Stomach smooth muscle (tissue), 2 donors: ENCODE results near the gene PTDSS2.
"Not testable (repeated sequence)": the region's sequence is repeated elsewhere in the genome, so short reads cannot be mapped to it uniquely, and the experiment has no call there.

Experiments used
- H3K27ac ChIP-seq: one replicate; pipeline ENCODE4 v1.7.0; 2013; ENCODE audit warnings: mild to moderate bottlenecking, low read length, inconsistent platforms
- H3K27me3 ChIP-seq, 2 donors: one replicate each; pipeline ENCODE4 v1.7.0; 2013; ENCODE audit warnings: low read length in 2 of 2; ENCODE audit not compliant: insufficient read depth in 2 of 2, control insufficient read depth in 1 of 2
- H3K36me3 ChIP-seq, 2 donors: one replicate each; pipeline ENCODE4 v1.7.0; 2013; ENCODE audit warnings: low read length in 2 of 2; ENCODE audit not compliant: control insufficient read depth in 2 of 2, insufficient read depth in 2 of 2
- H3K4me1 ChIP-seq: one replicate; pipeline ENCODE4 v1.7.0; 2013; ENCODE audit warnings: low read length; ENCODE audit not compliant: control insufficient read depth, insufficient read depth
- H3K4me3 ChIP-seq, 2 donors: one replicate each; pipeline ENCODE4 v1.7.0; 2013; ENCODE audit warnings: low read length in 2 of 2
- H3K9ac ChIP-seq, 2 donors: one replicate each; pipeline ENCODE4 v1.7.0; 2013; ENCODE audit warnings: low read length in 2 of 2, mild to moderate bottlenecking in 1 of 2
- H3K9me3 ChIP-seq, 2 donors: one replicate each; pipeline ENCODE4 v1.7.0; 2013; ENCODE audit warnings: low read length in 2 of 2; ENCODE audit not compliant: control insufficient read depth in 2 of 2
- donor health status: healthy.
- donor health status: Pancreatic carcinoma.

Gene PTDSS2

GRCh38 chr11:516400-516799 is 66.3 kb downstream of the PTDSS2 start:
- H3K27me3 ChIP-seq, result no peaks in the 10 kb centered on the region
- no peaks in the 10 kb centered on the region for H3K9me3 ChIP-seq
- no peaks in the 10 kb centered on the region for H3K4me1 ChIP-seq
- no peak overlapping the region for H3K9ac ChIP-seq
- H3K4me3 ChIP-seq, result no peak overlapping the region
- no peak overlapping the region for H3K27ac ChIP-seq
- peaks cover 5 to 8% of the 10 kb centered on the region in 2 donors for H3K36me3 ChIP-seq

DNA sequence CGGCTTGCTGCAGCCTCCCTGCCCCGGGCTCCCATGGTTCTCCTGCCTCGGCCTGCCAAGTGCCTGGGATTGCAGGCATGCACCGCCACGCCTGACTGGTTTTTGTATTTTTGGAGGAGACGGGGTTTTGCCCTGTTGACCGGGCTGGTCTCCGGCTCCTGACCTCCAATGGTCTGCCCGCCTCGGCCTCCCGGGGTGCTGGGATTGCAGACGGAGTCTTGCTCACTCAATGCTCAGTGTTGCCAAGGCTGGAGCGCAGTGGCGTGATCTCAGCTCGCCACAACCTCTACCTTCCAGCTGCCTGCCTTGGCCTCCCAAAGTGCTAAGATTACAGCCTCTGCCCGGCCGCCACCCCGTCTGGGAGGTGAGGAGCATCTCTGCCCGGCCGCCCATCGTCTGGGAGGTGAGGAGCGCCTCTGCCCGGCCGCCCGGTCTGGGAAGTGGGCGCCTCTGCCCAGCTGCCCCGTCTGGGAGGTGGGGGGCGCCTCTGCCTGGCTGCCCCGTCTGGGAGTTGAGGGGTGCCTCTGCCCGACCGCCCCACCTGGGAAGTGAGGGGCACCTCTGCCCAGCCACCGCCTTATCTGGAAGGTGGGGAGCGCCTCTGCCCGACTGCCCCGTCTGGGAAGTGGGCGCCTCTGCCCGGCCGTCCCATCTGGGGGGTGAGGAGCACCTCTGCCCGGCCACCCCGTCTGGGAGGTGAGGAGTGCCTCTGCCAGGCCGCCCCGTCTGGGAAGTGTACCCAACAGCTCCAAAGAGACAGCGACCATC is 67.0 kb downstream of the PTDSS2 start:
- H3K4me3 ChIP-seq, result not testable (repeated sequence)

DNA sequence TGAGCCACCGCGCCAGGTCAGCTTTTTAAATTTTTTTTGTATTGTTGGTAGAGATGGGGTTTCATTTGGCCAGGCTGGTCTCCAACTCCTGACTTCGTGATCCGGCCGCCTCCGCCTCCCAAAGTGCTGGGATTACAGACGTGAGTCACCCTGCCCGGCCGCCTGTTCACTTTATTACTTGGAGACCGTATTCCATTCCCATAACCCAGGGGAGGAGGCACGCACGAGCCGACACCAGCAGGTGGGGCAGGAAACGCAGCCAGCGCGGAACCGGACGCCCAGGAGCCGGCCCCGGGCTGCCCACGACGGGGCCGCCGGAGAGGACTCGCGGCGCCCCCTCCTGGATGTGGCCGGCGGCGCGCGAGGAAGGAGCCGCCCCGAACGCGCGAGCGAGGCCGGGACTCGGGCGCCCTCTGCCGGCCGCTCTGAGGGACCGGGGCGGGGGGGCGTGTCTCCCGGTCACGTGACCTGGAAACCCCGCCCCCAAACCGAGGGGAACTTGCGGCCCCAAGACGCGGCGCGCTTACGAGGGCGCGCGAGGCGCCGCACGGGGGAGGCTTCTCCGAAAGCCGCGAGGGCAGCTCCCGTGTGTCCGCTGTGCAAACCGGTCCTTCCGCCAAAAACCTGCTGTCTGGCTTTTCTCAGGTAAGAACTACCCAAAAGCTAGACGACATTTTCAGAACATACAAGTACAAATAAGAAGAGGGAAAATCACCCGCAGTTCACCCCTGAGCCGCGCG is 68.6 kb downstream of the PTDSS2 start:
- H3K27ac ChIP-seq, result peak overlapping the region; percentile 55
- H3K9me3 ChIP-seq, result no peaks in the 10 kb centered on the region
- peaks cover 0 to 4% of the 10 kb centered on the region in 2 donors for H3K36me3 ChIP-seq
- H3K9ac ChIP-seq, result no peak overlapping the region
- peak overlapping the region; percentile 46 to 61 for H3K4me3 ChIP-seq
- no peaks in the 10 kb centered on the region for H3K4me1 ChIP-seq
- H3K27me3 ChIP-seq, result no peaks in the 10 kb centered on the region

More for the DNA sequence above, 67.0 kb downstream of the PTDSS2 start:
- H3K4me1 ChIP-seq, H3K27me3 ChIP-seq, H3K9ac ChIP-seq, H3K9me3 ChIP-seq, H3K36me3 ChIP-seq, H3K27ac ChIP-seq: not testable (repeated sequence)

GRCh38 chr11:520428-521176 is 70.5 kb downstream of the PTDSS2 start:
- H3K27me3 ChIP-seq, result no peaks in the 10 kb centered on the region
- H3K9ac ChIP-seq, result no peak overlapping the region

GRCh38 chr11:521177-521688 is 71.2 kb downstream of the PTDSS2 start:
- Histone ChIP-seq H3K36me3 (no peaks in the 10 kb centered on the region), H3K4me1 (no peaks in the 10 kb centered on the region), H3K4me3 (no peak overlapping the region), H3K9ac (no peak overlapping the region), H3K27me3 (no peaks in the 10 kb centered on the region), H3K9me3 (no peaks in the 10 kb centered on the region), H3K27ac (no peak overlapping the region)

More at GRCh38 chr11:520428-521176, 70.5 kb downstream of the PTDSS2 start:
- H3K4me1 ChIP-seq, result no peaks in the 10 kb centered on the region
- H3K27ac ChIP-seq, result no peak overlapping the region
- no peak overlapping the region for H3K4me3 ChIP-seq
- H3K36me3 ChIP-seq, result no peaks in the 10 kb centered on the region
- no peaks in the 10 kb centered on the region for H3K9me3 ChIP-seq

- Histone ChIP-seq H3K36me3 (no peaks in the 10 kb centered on the region), H3K4me1 (no peaks in the 10 kb centered on the region), H3K27ac (no peak overlapping the region), H3K27me3 (no peaks in the 10 kb centered on the region), H3K4me3 (no peak overlapping the region), H3K9me3 (no peaks in the 10 kb centered on the region), H3K9ac (no peak overlapping the region)
Observed at GRCh38 chr11:526192-526591, 76.1 kb downstream of the PTDSS2 start.

- H3K9ac ChIP-seq, result no peak overlapping the region
- H3K36me3 ChIP-seq, result peaks cover 0 to 9% of the 10 kb centered on the region in 2 donors
- H3K4me1 ChIP-seq, result no peaks in the 10 kb centered on the region
- H3K27me3 ChIP-seq, result no peaks in the 10 kb centered on the region
- H3K27ac ChIP-seq, result no peak overlapping the region
- H3K4me3 ChIP-seq, result no peak overlapping the region
- H3K9me3 ChIP-seq, result no peaks in the 10 kb centered on the region
Observed at GRCh38 chr11:528166-528814, 78.2 kb downstream of the PTDSS2 start.

- H3K27me3 ChIP-seq, result no peaks in the 10 kb centered on the region
- H3K4me1 ChIP-seq, result peaks cover 7% of the 10 kb centered on the region
- H3K36me3 ChIP-seq, result peaks cover 0 to 12% of the 10 kb centered on the region in 2 donors
- H3K4me3 ChIP-seq, result no peak overlapping the region
- no peak overlapping the region for H3K9ac ChIP-seq
- H3K9me3 ChIP-seq, result no peaks in the 10 kb centered on the region
- H3K27ac ChIP-seq, result no peak overlapping the region
Observed at GRCh38 chr11:528815-529727, 79.0 kb downstream of the PTDSS2 start.

DNA sequence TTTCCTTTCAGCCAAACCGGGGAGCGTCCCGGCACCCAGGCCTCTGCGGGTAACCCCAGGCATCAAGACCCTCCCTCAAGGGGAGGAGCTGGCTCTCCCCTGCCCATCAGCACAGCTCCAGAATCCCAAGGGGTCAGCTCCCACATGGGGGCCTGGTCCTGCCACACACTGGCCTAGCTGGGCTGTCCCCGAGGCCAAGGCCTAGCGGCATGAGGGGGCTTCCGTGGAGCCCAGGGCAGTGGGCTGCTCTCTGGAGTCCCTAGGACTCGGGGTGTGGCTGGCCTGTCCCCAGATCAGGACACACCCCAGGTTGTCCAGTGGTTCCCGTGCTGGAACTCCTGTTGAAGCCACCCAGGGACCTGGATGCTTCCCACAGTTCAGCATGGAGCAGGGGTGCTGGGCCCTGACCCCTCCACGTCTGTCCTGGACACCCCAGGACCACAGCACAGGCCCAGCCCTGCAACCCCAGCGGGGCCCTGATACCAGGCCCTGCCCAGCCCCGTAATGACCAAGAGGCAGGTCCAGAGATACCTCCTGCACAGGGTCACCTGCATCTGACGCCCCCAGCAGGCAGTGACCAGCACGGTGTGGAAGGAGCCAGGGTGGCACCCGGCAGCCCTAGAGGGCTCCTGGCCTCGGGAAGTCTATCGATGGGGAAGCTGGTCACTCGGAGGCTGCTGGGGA is 79.8 kb downstream of the PTDSS2 start:
- Histone ChIP-seq H3K9me3 (no peaks in the 10 kb centered on the region), H3K4me3 (no peak overlapping the region), H3K36me3 (peaks cover 0 to 12% of the 10 kb centered on the region in 2 donors), H3K4me1 (peaks cover 14% of the 10 kb centered on the region), H3K27ac (no peak overlapping the region), H3K9ac (no peak overlapping the region), H3K27me3 (no peaks in the 10 kb centered on the region)
